OCI-LY3 (cell line): ENCODE measurements around the gene XDH.

Experiments
- H2AFZ ChIP-seq: fragments of 200-600, 300-600 bp; shearing (Covaris generic); 2 replicates; pipeline ENCODE4 v1.6.0; 2014; ENCODE audit warnings: antibody characterized with exemption, low read depth, low read length
- H3K27ac ChIP-seq: fragments of 200-600, 300-600 bp; sonication (generic); 2 replicates; pipeline ENCODE4 v1.5.1; 2014; ENCODE audit warnings: mild to moderate bottlenecking, low read length, moderate library complexity, mixed read lengths
- H3K27me3 ChIP-seq: fragments of 200-600, 300-600 bp; sonication (generic); 2 replicates; pipeline ENCODE4 v1.6.1; 2014; ENCODE audit warnings: low read depth, low read length, mixed read lengths
- H3K36me3 ChIP-seq: fragments of 200-600, 300-600 bp; sonication (generic); replicated peaks from 2 replicates; pipeline ENCODE3; 2014; ENCODE audit warnings: low read depth, low read length, mixed read lengths
- H3K4me1 ChIP-seq: fragments of 300-600, 200-600 bp; sonication (generic); 2 replicates; pipeline ENCODE4 v1.6.1; 2014; ENCODE audit warnings: low read length, mixed read lengths
- H3K4me2 ChIP-seq: fragments of 200-600, 300-600 bp; sonication (generic); 2 replicates; pipeline ENCODE4 v1.6.1; 2014; ENCODE audit warnings: low read length, mixed read lengths
- H3K4me3 ChIP-seq: fragments of 300-600, 200-600 bp; sonication (generic); 2 replicates; pipeline ENCODE4 v1.5.1; 2014; ENCODE audit warnings: antibody characterized with exemption, mild to moderate bottlenecking, low read length, moderate library complexity
- H3K79me2 ChIP-seq: fragments of 300-600, 200-600 bp; shearing (Covaris generic); 2 replicates; pipeline ENCODE4 v1.6.1; 2014; ENCODE audit warnings: mild to moderate bottlenecking, low read length, mixed read lengths
- H3K9ac ChIP-seq: fragments of 300-600, 200-600 bp; shearing (Covaris generic); 2 replicates; pipeline ENCODE4 v1.6.0; 2014; ENCODE audit warnings: mild to moderate bottlenecking, low read length, moderate library complexity
- H3K9me3 ChIP-seq: fragments of 200-600, 300-600 bp; shearing (Covaris generic); 2 replicates; pipeline ENCODE4 v1.6.1; 2014; ENCODE audit warnings: low read length, mixed read lengths; ENCODE audit not compliant: insufficient read depth
- H4K20me1 ChIP-seq: fragments of 200-600, 300-600 bp; sonication (generic); 2 replicates; pipeline ENCODE4 v1.6.1; 2016; ENCODE audit warnings: low read length, mixed read lengths; ENCODE audit not compliant: insufficient read depth
- CTCF ChIP-seq: fragments of 200-600, 300-600 bp; sonication (generic); IDR thresholded peaks from 2 replicates; pipeline ENCODE4 v1.5.1; 2014; ENCODE audit warnings: antibody characterized with exemption, low read length, low read depth
- EZH2phosphoT487 ChIP-seq: fragments of 200-600 bp; shearing (Covaris generic); IDR thresholded peaks from 2 replicates; pipeline ENCODE4 v1.6.1; 2018; ENCODE audit warnings: antibody characterized with exemption, mixed run types, low read depth

XDH gene

GRCh38 chr2:31384351-31384750 is 30.2 kb downstream of the XDH start:
- Histone ChIP-seq H3K36me3 (no peaks in the 10 kb centered on the region), H3K79me2 (no peaks in the 10 kb centered on the region), H3K4me3 (no peak overlapping the region), H3K27ac (no peak overlapping the region), H3K4me2 (no peak overlapping the region), H4K20me1 (no peaks in the 10 kb centered on the region), H3K9me3 (no peaks in the 10 kb centered on the region), H3K27me3 (peaks cover 4% of the 10 kb centered on the region; the same call in 1 of the 2 replicates), H3K9ac (no peak overlapping the region), H3K4me1 (peaks cover 9% of the 10 kb centered on the region; the same call in 1 of the 2 replicates), H2AFZ (no peak overlapping the region)
- TF ChIP-seq EZH2phosphoT487: no peak

GRCh38 chr2:31383471-31384153 is 30.9 kb downstream of the XDH start:
- H3K9ac ChIP-seq: no peak overlapping the region
- no peak overlapping the region for H2AFZ ChIP-seq
- H3K9me3 ChIP-seq: no peaks in the 10 kb centered on the region
- peaks cover 4% of the 10 kb centered on the region; the same call in 1 of the 2 replicates for H3K27me3 ChIP-seq
- H3K4me1 ChIP-seq: peaks cover 9% of the 10 kb centered on the region; the same call in 1 of the 2 replicates
- no peaks in the 10 kb centered on the region for H3K36me3 ChIP-seq
- H3K4me3 ChIP-seq: no peak overlapping the region
- no peaks in the 10 kb centered on the region for H3K79me2 ChIP-seq
- TF ChIP-seq CTCF (no peak), EZH2phosphoT487 (no peak)
- no peak overlapping the region for H3K27ac ChIP-seq
- no peak overlapping the region for H3K4me2 ChIP-seq
- H4K20me1 ChIP-seq: no peaks in the 10 kb centered on the region

GRCh38 chr2:31382452-31383120 is 32.0 kb downstream of the XDH start:
- no peak for TF ChIP-seq EZH2phosphoT487
- TF ChIP-seq CTCF: no peak
- Histone ChIP-seq H3K9ac (no peak overlapping the region), H3K4me1 (peaks cover 9% of the 10 kb centered on the region; the same call in 1 of the 2 replicates), H3K79me2 (no peaks in the 10 kb centered on the region), H3K36me3 (no peaks in the 10 kb centered on the region), H3K9me3 (no peaks in the 10 kb centered on the region), H3K27me3 (peaks cover 4% of the 10 kb centered on the region; the same call in 1 of the 2 replicates), H3K4me3 (no peak overlapping the region), H4K20me1 (no peaks in the 10 kb centered on the region), H2AFZ (no peak overlapping the region), H3K27ac (no peak overlapping the region), H3K4me2 (no peak overlapping the region)

- Histone ChIP-seq H3K4me2 (no peak overlapping the region), H3K36me3 (no peaks in the 10 kb centered on the region), H4K20me1 (no peaks in the 10 kb centered on the region), H3K9ac (no peak overlapping the region), H3K9me3 (no peaks in the 10 kb centered on the region), H3K27me3 (peaks cover 4% of the 10 kb centered on the region; the same call in 1 of the 2 replicates), H2AFZ (no peak overlapping the region), H3K79me2 (no peaks in the 10 kb centered on the region), H3K27ac (no peak overlapping the region), H3K4me1 (peaks cover 9% of the 10 kb centered on the region; the same call in 1 of the 2 replicates), H3K4me3 (no peak overlapping the region)
- no peak for TF ChIP-seq EZH2phosphoT487
- TF ChIP-seq CTCF: no peak
Measured at GRCh38 chr2:31381601-31382000, 32.9 kb downstream of the XDH start.
